Measurements from ENCODE around the gene NKAIN2.

Gene NKAIN2

GRCh38 chr6:123805921-123806320, 2.3 kb downstream of the NKAIN2 start:
- FAIRE-seq, result no peak

GRCh38 chr6:123806561-123806960, 2.9 kb downstream of the NKAIN2 start:
- DNase-seq (ENCODE audit: extremely low spot score, insufficient read length, low read depth) (no peak), FAIRE-seq (no peak)

More at GRCh38 chr6:123805921-123806320, 2.3 kb downstream of the NKAIN2 start:
- no peak for DNase-seq (ENCODE audit: extremely low spot score, insufficient read length, low read depth)

DNA sequence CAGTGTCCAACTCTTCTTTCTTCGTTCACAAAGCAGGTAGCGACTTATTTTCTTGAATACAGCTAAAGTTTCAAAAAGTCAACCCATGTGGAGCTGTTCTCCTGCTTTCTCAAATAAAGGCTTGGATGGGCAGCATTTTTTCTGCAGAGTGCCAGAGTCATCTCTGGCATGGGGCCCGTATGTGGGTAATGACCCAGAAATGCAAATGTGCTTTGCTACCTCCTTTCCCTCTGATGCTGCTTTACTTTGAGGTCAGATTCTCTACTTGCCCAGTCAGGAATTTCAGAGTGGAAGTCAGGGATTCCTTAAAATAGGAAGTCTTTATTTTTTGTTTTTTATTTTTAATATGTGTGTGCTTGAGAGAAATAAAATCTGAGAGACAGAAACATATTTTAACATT, 4.9 kb downstream of the NKAIN2 start:
- no peak for DNase-seq (ENCODE audit: extremely low spot score, insufficient read length, low read depth)
- no peak for FAIRE-seq

DNA sequence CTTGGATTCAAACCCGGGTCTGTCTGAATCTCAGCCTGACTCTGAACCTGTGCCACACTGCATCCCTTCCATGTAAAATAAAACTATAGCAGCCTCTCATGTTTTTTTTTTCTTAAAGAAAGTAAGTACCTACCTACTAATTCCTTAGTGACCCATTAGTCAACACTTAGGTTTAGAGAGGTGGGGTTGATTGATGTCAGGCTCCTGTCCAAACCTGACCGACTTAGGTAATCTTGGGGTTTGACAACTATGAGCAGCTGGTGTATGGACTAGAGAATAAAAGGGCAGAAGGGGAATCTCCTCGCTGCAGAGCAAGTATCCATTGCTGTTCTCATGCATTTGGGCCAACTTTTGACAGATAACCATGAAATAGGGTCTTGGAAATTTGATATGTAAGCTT, 6.5 kb downstream of the NKAIN2 start:
- no peak for FAIRE-seq
- DNase-seq (ENCODE audit: extremely low spot score, insufficient read length, low read depth), result no peak

GRCh38 chr6:123810948-123811347, 7.3 kb downstream of the NKAIN2 start:
- FAIRE-seq (no peak), DNase-seq (ENCODE audit: extremely low spot score, insufficient read length, low read depth) (no peak)

GRCh38 chr6:123811378-123811777, 7.7 kb downstream of the NKAIN2 start:
- DNase-seq (ENCODE audit: extremely low spot score, insufficient read length, low read depth), result no peak
- FAIRE-seq, result no peak

GRCh38 chr6:123812621-123813020, 9.0 kb downstream of the NKAIN2 start:
- FAIRE-seq, result no peak
- no peak for DNase-seq (ENCODE audit: extremely low spot score, insufficient read length, low read depth)

GRCh38 chr6:123821112-123821511, 17.4 kb downstream of the NKAIN2 start:
- no peak for DNase-seq (ENCODE audit: extremely low spot score, insufficient read length, low read depth)
- no peak for FAIRE-seq

DNA sequence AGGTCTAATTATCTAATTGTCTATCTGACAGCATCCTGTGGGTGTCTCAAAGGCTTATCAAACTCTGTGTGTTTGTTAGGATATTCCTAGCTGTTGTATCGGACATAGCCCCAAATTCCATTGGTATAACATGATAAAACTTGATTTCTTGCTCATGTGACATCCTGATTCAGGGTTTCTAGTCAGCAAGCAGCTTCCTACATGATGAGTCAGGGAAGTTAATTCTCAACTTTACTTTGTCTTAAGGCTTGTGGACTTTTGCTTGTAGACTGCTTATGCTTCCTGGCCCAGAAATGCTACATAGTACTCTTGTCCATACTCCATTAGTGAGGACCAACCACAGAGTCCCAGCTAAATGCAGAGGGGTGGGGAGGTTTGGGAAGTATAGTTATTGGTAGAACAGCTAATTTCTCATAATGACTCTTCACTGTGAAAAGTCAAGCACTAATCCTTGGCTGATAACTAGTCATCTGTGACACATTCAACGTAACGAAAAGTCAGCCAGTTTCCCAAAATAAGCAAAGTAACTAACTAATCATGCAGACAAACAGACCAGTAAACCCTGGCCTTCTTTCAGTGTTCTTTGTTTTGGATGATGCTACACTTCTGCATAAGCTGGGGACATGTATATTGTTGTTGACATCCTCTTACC, 25.8 kb downstream of the NKAIN2 start:
- FAIRE-seq, result no peak
- DNase-seq (ENCODE audit: extremely low spot score, insufficient read length, low read depth), result no peak

DNA sequence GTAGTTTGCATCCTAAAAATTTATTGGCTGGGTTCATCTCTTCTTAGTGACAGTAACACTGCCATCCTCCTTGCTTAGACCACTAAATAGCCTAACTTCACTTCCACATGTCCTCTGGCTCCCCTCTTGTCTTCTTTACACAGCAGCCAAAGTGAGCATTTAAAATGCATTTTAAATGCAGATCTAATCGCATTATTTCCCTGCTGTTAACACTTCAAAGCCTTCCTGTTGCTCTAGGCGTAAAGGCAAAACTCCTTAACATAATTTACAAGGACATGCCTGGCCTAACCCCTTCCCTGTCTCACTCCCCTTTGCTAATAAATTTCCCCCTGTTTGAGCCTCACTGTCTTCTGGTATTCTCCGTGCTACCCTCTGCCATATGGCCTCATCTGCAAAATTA, 26.5 kb downstream of the NKAIN2 start:
- FAIRE-seq (no peak), DNase-seq (ENCODE audit: extremely low spot score, insufficient read length, low read depth) (no peak)

GRCh38 chr6:123838505-123839234, 35.0 kb downstream of the NKAIN2 start:
- no peak for DNase-seq (ENCODE audit: extremely low spot score, insufficient read length, low read depth)
- no peak for FAIRE-seq

DNA sequence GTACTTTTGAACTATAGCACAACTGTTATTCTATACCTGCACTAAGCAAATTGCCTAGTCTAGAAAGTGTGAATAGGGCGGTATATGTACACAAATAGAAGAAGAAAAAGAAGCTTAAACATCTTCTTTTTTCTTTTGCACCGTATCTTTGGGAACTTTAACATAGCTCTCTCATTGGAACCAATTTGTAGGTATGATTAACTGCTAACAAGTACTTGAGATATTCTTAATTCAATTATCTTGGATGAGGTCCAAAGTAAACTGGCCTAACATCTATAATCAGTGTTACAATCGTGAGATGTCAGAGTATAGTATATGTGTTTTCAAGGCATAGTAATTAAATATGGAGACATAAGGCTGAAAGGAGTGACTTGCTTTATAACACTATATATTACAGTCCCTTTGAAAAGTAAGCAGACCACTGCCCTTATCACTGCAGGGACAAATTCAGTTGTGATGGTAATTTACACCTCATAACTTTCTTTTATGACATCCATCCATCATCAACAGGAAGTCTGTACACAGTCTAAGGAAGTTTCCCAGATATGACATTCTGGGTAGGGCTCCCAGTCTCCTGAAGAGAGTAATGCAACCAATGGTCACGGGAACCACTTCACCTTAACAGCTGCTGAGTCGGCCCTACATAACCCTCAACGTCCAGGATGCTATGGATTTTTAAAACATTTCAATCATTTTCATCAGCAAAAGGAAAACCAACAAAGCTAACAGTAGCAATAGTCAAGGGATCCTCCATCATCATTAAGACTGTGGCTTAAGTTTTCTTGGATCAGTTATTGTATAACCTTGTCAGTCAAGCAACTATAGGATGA, 37.6 kb downstream of the NKAIN2 start:
- no peak for DNase-seq (ENCODE audit: extremely low spot score, insufficient read length, low read depth)
- FAIRE-seq, result no peak

DNA sequence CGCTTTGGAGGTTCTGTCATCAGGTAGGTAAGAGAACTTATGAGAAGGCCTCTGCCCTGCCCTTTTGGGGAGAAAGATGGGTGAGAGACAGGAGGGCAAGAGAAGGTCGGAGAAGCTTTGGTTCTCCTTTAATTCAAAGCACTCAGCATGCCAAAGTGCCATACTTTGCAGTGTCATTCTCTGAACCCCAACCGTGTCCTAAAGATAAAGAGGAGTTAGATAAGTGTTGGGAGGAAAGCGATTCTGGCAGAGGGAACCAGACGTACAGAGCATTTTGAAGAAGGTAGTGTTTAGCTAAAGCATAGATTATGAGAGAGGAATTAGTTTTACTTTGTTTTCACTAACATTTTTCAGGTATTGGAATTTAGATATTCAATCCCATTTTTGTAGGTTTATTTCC, 40.3 kb downstream of the NKAIN2 start:
- no peak for FAIRE-seq
- no peak for DNase-seq (ENCODE audit: extremely low spot score, insufficient read length, low read depth)

DNA sequence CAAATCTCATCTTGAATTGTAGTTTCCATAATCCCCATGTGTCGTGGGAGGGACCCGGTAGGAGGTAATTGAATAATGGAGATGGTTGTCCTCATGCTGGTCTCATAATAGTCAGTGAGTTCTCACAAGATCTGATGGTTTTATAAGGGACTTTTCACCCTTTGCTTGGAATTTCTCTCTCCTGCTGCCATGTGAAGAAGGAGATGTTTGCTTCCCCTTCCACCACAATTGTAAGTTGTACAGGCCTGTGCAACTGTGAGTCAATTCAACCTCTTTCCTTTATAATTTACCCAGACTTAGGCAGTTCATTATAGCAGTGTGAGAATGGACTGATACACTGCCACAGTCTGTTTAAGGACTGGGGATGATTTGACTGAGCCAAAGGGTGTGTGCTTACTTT, 44.7 kb downstream of the NKAIN2 start:
- DNase-seq (ENCODE audit: extremely low spot score, insufficient read length, low read depth) (no peak), FAIRE-seq (no peak)

DNA sequence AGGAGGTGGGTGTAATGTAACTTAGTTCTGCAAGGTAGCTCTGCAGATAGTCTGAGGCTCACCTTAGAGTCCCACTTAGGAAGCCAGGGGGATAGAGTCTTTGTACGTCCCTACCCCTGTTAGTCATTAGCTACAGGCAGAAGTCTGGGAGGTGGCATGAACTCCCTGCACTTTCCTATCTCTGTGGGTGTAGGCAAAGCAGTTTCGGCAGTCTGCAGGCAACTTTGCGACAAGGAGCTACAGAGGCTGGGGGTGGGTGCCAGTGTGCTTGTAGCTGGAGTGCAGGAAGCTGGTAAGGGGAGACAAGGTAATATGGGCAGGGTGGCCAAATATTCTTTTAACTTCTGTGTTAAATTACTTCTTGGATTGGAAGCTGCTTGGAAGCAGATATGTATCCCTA, 45.7 kb downstream of the NKAIN2 start:
- FAIRE-seq, result no peak
- no peak for DNase-seq (ENCODE audit: extremely low spot score, insufficient read length, low read depth)

DNA sequence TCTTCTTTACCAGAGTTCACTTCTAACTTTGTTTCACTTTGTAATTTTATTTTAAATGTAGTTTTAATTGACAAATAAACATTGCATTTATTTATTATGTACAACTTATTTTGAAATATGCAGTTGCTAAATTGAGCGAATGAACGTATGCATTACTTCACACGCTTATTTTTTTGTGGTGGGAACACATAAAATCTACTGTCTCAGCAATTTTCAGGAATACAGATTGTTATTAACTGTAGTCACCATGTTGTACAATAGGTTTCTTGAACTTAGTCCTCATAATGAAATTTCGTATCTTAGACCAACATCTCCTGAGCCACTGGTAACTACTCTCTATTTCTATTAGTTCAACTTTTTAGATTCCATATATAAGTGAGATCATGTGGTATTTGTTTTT, 46.9 kb downstream of the NKAIN2 start:
- DNase-seq (ENCODE audit: extremely low spot score, insufficient read length, low read depth) (no peak), FAIRE-seq (no peak)

DNA sequence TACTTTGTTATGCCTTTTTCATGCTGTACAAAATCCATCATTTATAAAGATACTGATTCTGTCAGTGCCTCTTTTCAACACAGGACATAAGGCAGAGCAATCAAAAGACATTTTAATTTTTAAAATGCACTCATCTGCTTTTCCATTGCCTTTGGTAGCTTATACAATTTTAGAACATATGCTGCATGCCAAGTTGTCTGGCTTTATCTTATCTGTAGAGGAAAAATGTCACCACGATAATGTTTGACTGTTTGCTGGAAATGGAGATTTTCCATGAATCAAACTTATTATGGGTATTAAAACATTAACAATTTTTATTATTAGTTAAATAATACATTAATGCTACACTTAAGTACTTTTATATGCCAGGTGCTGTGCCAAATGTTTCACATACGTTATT, 50.5 kb downstream of the NKAIN2 start:
- DNase-seq (ENCODE audit: extremely low spot score, insufficient read length, low read depth) (no peak), FAIRE-seq (no peak)

GRCh38 chr6:123855506-123855905, 51.8 kb downstream of the NKAIN2 start:
- DNase-seq (ENCODE audit: extremely low spot score, insufficient read length, low read depth) (no peak), FAIRE-seq (no peak)

DNA sequence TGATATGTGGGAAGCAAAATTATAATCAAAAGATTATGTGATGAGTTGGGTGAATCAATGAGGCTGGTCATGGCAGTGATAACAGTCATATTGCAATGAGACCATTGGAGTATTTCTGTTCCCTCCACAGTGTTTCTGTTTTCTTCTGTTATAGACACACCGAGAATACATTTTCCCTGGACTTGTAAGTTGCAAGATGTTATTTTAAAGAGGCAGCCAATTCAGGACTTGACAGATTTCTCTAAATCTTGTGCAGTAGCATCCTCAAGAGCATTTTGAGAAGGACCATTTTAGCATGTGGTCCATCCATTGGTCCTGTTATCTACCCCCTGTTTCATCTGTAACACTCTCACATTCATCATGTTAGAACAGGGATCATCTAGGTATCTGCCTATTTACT, 55.6 kb downstream of the NKAIN2 start:
- FAIRE-seq (no peak), DNase-seq (ENCODE audit: extremely low spot score, insufficient read length, low read depth) (no peak)

DNA sequence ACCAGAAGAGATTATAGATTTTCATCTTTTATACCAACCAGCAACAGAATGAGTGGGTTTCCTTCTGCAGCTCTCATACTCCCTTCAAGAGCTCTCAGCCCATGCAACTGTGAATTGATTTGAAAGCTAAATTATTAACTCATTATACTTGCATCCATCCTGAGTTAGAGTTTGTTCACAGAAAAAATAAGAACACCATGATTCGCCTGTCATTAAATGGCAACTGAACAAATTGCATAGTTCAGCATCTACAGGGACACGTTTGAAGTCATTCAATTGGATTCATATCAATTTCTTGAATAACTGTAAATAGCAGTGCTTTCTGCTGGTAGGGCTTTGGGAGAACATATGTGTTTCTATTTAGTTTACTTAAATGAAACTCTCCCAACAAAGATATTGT, 65.7 kb downstream of the NKAIN2 start:
- FAIRE-seq (no peak), DNase-seq (ENCODE audit: extremely low spot score, insufficient read length, low read depth) (no peak)

DNA sequence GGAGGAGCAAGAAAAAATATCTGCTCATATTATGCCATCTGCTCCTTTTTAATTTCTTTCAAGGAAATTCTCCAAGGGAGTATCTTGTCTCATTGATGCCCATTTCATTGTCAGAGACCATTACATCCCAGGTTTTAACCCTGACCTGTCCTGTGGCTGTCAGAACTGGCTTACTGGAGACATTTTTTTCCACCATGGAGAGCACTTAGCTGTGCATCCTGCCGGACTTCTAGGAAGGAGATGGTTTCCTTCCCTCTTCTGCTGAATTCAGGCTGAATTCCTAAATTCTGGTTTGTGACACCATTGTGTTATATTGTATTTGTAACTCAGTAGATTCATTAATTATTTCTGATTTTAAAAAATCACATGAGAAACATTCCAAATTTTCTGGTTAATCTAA, 70.3 kb downstream of the NKAIN2 start:
- no peak for FAIRE-seq

More for the DNA sequence above, 70.3 kb downstream of the NKAIN2 start:
- DNase-seq (ENCODE audit: extremely low spot score, insufficient read length, low read depth), result no peak
